Osteocyte (in vitro differentiated cells): ENCODE data around the gene PER1. TPM values are rescaled to one million over a fixed set of nuclear protein-coding genes. Genes with fewer than 3 reads are reported as not detected.

Experiments
- DNase-seq: peaks from one replicate; pipeline ENCODE4 v3.0.0; 2021; ENCODE audit warnings: mixed read lengths; ENCODE audit not compliant: unreplicated experiment; ENCODE audit errors: extremely low spot score
- H3K27ac Mint-ChIP-seq: one replicate; pipeline ENCODE4 v1.8.0; 2021; ENCODE audit warnings: mild to moderate bottlenecking, mixed read lengths; ENCODE audit not compliant: unreplicated experiment
- H3K27me3 Mint-ChIP-seq: one replicate; pipeline ENCODE4 v1.8.0; 2021; ENCODE audit warnings: mixed read lengths; ENCODE audit not compliant: unreplicated experiment
- H3K36me3 Mint-ChIP-seq: one replicate; pipeline ENCODE4 v1.8.0; 2021; ENCODE audit warnings: mixed read lengths; ENCODE audit not compliant: unreplicated experiment
- H3K4me1 Mint-ChIP-seq: one replicate; pipeline ENCODE4 v1.8.0; 2021; ENCODE audit warnings: mixed read lengths; ENCODE audit not compliant: unreplicated experiment
- H3K4me3 Mint-ChIP-seq: one replicate; pipeline ENCODE4 v1.8.0; 2021; ENCODE audit warnings: mild to moderate bottlenecking, moderate library complexity, mixed read lengths; ENCODE audit not compliant: unreplicated experiment
- H3K9me3 Mint-ChIP-seq: one replicate; pipeline ENCODE4 v1.8.0; 2021; ENCODE audit warnings: mixed read lengths; ENCODE audit not compliant: unreplicated experiment
- CTCF ChIP-seq: fragments of 200-600 bp; sonication (generic); IDR thresholded peaks from 2 replicates; pipeline ENCODE4 v1.5.0; 2021; ENCODE audit warnings: antibody characterized with exemption, mild to moderate bottlenecking, moderate library complexity
- total RNA-seq: library from RNA; stranded (reverse); gene quantifications from 2 replicates; pipeline ENCODE4 v1.2.1, GENCODE V29; 2021

PER1 gene
- total RNA-seq, 1 donor from 2014 or later = 173 TPM

- no peak for TF ChIP-seq CTCF
- H3K27ac Mint-ChIP-seq = no peak overlapping the region
- no peak for DNase-seq
Observed at GRCh38 chr17:8148560-8148959, 3.6 kb downstream of the PER1 start.

DNA sequence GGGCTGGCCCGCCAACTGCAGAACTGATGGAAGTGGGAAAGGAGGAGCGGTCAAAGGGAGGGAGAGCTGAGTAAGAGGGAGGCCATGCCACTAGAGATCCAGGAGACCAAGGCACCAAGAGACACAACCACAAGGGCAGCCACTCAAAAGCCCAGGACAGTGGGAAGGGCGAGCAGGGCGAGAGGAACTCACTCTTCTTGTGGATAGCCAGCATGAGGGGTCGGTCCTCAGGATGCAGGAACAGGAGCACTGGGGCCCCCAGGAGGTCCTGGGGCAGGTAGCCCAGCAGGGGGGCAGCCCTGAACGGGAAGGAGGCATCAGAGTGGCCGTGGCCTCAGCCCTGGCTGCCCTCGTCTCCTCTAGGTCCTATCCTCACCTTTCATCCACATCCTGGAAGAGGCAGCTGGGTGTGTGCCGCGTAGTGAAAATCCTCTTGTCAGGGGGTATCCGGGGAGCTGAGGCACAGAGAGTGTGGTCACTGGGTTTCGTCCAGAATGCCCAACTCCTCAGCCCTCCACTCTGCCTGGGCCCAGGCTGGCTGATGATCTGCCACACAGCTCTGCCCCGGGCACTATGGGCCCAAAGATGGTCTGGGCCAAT is 4.3 kb downstream of the PER1 start:
- Mint-ChIP-seq H3K27ac (no peak overlapping the region), H3K9me3 (no peaks in the 10 kb centered on the region), H3K36me3 (peaks cover 43% of the 10 kb centered on the region), H3K4me3 (no peak overlapping the region), H3K4me1 (peaks cover 21% of the 10 kb centered on the region), H3K27me3 (no peaks in the 10 kb centered on the region)
- TF ChIP-seq CTCF = no peak
- DNase-seq = no peak

More at GRCh38 chr17:8148560-8148959, 3.6 kb downstream of the PER1 start:
- H3K9me3 Mint-ChIP-seq = no peaks in the 10 kb centered on the region
- peaks cover 43% of the 10 kb centered on the region for H3K36me3 Mint-ChIP-seq
- peaks cover 27% of the 10 kb centered on the region for H3K4me1 Mint-ChIP-seq
- H3K27me3 Mint-ChIP-seq = no peaks in the 10 kb centered on the region
- no peak overlapping the region for H3K4me3 Mint-ChIP-seq

DNA sequence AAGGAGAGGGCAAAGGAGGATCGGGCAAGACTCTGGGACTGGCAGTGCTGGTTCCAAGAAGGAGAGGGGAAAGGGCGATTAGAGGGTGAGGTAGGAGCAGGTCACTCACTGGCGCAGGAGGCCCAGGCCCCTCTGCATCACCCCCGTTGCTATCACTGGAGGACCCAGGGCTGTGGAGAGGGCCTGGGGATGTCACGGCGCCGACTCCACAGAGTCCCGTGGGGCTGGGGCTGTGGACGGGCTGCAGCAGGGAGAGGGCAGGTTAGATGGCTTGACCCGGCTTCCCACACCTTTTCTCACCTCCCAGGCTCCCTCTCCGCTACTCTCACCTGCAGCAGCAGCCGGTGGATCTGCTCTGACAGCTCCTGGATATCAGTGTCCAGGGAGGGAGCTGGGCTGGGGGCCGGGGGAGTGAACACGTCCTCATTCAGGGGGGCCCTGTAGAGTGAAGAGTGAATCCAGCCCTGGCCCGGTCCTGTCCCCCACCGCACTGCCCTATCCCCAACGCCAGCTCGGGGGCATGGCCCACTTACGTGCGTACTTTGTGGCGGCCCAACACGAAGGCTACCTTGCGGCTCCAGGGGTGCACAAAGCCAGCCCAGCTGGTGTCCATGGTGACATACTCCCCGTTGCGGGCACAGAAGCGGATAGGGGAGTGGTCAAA is 4.9 kb downstream of the PER1 start:
- Mint-ChIP-seq H3K9me3 (no peaks in the 10 kb centered on the region), H3K27me3 (no peaks in the 10 kb centered on the region), H3K4me3 (no peak overlapping the region), H3K27ac (peak overlapping the region; percentile 57), H3K4me1 (peaks cover 14% of the 10 kb centered on the region), H3K36me3 (peaks cover 48% of the 10 kb centered on the region)
- no peak for TF ChIP-seq CTCF
- DNase-seq = no peak

DNA sequence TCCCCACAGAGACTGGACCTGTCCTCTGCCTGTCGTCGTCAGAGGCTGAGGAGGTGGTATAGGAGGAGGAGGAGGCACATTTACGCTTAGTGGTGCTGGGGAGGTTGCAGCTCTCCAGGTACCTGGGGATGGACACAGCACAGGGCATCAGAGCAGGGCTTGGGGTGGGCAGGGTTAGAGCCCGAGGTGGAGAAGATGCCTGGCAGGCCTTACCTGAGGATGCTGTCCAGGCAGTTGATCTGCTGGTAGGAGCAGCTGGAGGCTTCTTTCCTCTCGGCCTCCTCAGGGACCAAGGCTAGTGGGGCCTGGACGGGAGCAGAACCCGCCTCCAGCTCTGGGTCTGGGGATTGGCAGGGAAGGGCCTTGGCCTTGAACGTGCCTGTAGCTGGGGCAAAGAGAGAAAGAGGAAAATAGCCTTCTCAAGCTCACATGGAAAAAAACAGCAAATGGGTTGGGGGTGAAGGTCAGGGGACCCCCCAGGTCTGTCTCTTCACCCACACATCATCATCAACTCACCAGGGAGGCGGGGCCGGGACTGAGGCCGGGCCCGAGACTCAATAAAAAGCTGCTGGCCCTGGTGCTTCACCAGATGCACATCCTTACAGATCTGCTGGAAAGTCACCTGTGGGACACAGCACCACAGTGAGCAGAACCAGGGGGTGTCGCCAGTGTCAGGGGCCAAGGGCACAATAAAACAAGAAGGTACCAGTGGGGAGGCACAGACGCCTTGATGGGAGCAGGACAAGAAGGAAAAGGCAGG is 5.6 kb downstream of the PER1 start:
- Mint-ChIP-seq H3K4me1 (peaks cover 12% of the 10 kb centered on the region), H3K27ac (peak overlapping the region; percentile 57), H3K4me3 (no peak overlapping the region), H3K36me3 (peaks cover 53% of the 10 kb centered on the region), H3K27me3 (no peaks in the 10 kb centered on the region), H3K9me3 (no peaks in the 10 kb centered on the region)
- DNase-seq = no peak
- TF ChIP-seq CTCF = no peak

- Mint-ChIP-seq H3K27ac (peak overlapping the region; percentile 5), H3K4me3 (no peak overlapping the region), H3K4me1 (peaks cover 7% of the 10 kb centered on the region), H3K36me3 (peaks cover 58% of the 10 kb centered on the region), H3K9me3 (no peaks in the 10 kb centered on the region), H3K27me3 (no peaks in the 10 kb centered on the region)
- no peak for TF ChIP-seq CTCF
- DNase-seq = no peak
Observed at GRCh38 chr17:8145811-8146210, 6.4 kb downstream of the PER1 start.
